K562 (cell line): ENCODE measurements around the gene ERC2. TPM values are rescaled to one million over a fixed set of nuclear protein-coding genes. Genes with fewer than 3 reads are reported as not detected.

Experiments used
- ATAC-seq: fragments of 200-7000 bp; cut with Tn5 transposase; 3 replicates; pipeline ENCODE4 v1.9.1; 2020; ENCODE audit warnings: moderate library complexity
- BruUV-seq: library from RNA; stranded (reverse); fragments of 400-500 nt; replicated peaks from 2 replicates; lab custom pipeline; 2021; lab: Mats Ljungman, UMichigan
- CTCF ChIA-PET: fragments of 300-600 bp; formaldehyde crosslinking; extraction: SDS; loops from one replicate; lab custom pipeline; 2021; ENCODE audit warnings: low intra/inter-chr PET ratio; lab: Yijun Ruan, JAX
- POLR2A ChIA-PET: fragments of 300-600, 350-650 bp; sonication (Branson Sonifier 250); formaldehyde crosslinking; extraction: SDS; loops from one replicate; lab custom pipeline; 2021; ENCODE audit warnings: antibody characterized with exemption, inconsistent platforms; lab: Yijun Ruan, JAX
- DNase-seq, 4 experiments: peaks; one replicate each; pipeline versions ENCODE4 v3.0.0 to v3.0.0-alpha.2; 2011 to 2018; ENCODE audit warnings: low spot score in 3 of 4, mixed read lengths in 3 of 4; ENCODE audit errors: extremely low read depth in 1 of 4
- FAIRE-seq: peaks from 2 replicates; lab custom pipeline; 2011; peaks lifted over from hg19 to GRCh38; lab: Jason Lieb, UNC
- H2AFZ ChIP-seq: 2 replicates; pipeline ENCODE4 v1.6.0; 2011; ENCODE audit warnings: low read depth, low read length, control low read depth, inconsistent platforms
- H3K27ac ChIP-seq: fragments of 200-600 bp; 3 replicates; pipeline ENCODE4 v1.8.0; 2011; ENCODE audit warnings: low read depth, mild to moderate bottlenecking, control low read depth, inconsistent platforms, low read length, moderate library complexity, mixed read lengths; ENCODE audit errors: extremely low read depth
- H3K27me3 ChIP-seq, 2 experiments: fragments of 300-600 bp in 1 of 2; 2 replicates in 1 of 2; 3 replicates in 1 of 2; pipeline versions ENCODE4 v1.6.0 to v1.8.0; 2011; ENCODE audit warnings: inconsistent platforms in 2 of 2, low read length in 2 of 2, mild to moderate bottlenecking in 1 of 2, mixed read lengths in 1 of 2, moderate library complexity in 1 of 2; ENCODE audit not compliant: control insufficient read depth in 2 of 2, insufficient read depth in 2 of 2
- H3K36me3 ChIP-seq: fragments of 300-600 bp; 3 replicates; pipeline ENCODE4 v1.8.0; 2011; ENCODE audit warnings: mild to moderate bottlenecking, low read length, inconsistent platforms; ENCODE audit not compliant: control insufficient read depth, insufficient read depth
- H3K4me1 ChIP-seq, 2 experiments: fragments of 200-600 bp in 1 of 2; replicated peaks in 1 of 2; 2 replicates in 1 of 2; 3 replicates in 1 of 2; pipeline versions ENCODE4 v1.5.1 to v1.8.0; 2011; ENCODE audit warnings: inconsistent platforms in 2 of 2, low read length in 2 of 2, mild to moderate bottlenecking in 1 of 2, mixed read lengths in 1 of 2, moderate library complexity in 1 of 2; ENCODE audit not compliant: control insufficient read depth in 2 of 2, insufficient read depth in 2 of 2
- H3K4me2 ChIP-seq: 2 replicates; pipeline ENCODE4 v1.6.1; 2011; ENCODE audit warnings: low read length, control low read depth, inconsistent platforms, mixed read lengths; ENCODE audit not compliant: insufficient read depth
- H3K4me3 ChIP-seq: fragments of 200-600 bp; sonication (generic), shearing (Covaris generic); 2 replicates; pipeline ENCODE4 v1.5.1; 2016; ENCODE audit warnings: control low read depth, inconsistent platforms
- H3K79me2 ChIP-seq: fragments of 200-600 bp; 3 replicates; pipeline ENCODE4 v1.8.0; 2011; ENCODE audit warnings: low read length, inconsistent platforms; ENCODE audit not compliant: control insufficient read depth, insufficient read depth
- H3K9ac ChIP-seq, 2 experiments: 2 replicates each; pipeline versions ENCODE4 v1.6.0 to v1.6.1; 2011; ENCODE audit warnings: low read depth in 2 of 2, low read length in 2 of 2, control low read depth in 1 of 2, inconsistent platforms in 1 of 2, mild to moderate bottlenecking in 1 of 2, mixed read lengths in 1 of 2; ENCODE audit not compliant: insufficient read depth in 1 of 2
- H3K9me1 ChIP-seq: one replicate; pipeline ENCODE4 v1.6.0; 2011; ENCODE audit warnings: inconsistent platforms, mild to moderate bottlenecking, low read length, moderate library complexity; ENCODE audit not compliant: control insufficient read depth, insufficient read depth
- H3K9me3 ChIP-seq: replicated peaks from 2 replicates; pipeline ENCODE4 v1.5.1; 2011; ENCODE audit warnings: low read depth, low read length, inconsistent platforms; ENCODE audit not compliant: control insufficient read depth, insufficient read depth
- H4K20me1 ChIP-seq: replicated peaks from 2 replicates; pipeline ENCODE4 v1.6.1; 2011; ENCODE audit warnings: low read length, inconsistent platforms, mixed read lengths; ENCODE audit not compliant: control insufficient read depth, insufficient read depth
- CHD1 ChIP-seq: fragments of 200-600 bp; sonication (generic); IDR thresholded peaks from one replicate; pipeline ENCODE4 v1.6.1; 2012; ENCODE audit warnings: mild to moderate bottlenecking, moderate library complexity, low read length, inconsistent platforms
- MCM3 ChIP-seq: fragments of 450-650 bp; IDR thresholded peaks from 2 replicates; pipeline ENCODE4 v1.6.1; 2016
- MXI1 ChIP-seq: IDR thresholded peaks from 2 replicates; pipeline ENCODE4 v1.6.1; 2011; ENCODE audit warnings: low read depth, mild to moderate bottlenecking, improper control_type of control experiment, low read length
- NCOR1 ChIP-seq: fragments of 450-650 bp; IDR thresholded peaks from 2 replicates; pipeline ENCODE4 v1.6.1; 2016; ENCODE audit warnings: mild to moderate bottlenecking, moderate library complexity
- NFIC ChIP-seq: fragments of 450-650 bp; IDR thresholded peaks from 2 replicates; pipeline ENCODE4 v1.6.1; 2017; ENCODE audit warnings: mild to moderate bottlenecking, inconsistent platforms
- NFIX ChIP-seq: fragments of 250-450 bp; sonication (Bioruptor Pico); IDR thresholded peaks from 2 replicates; pipeline ENCODE4 v1.4.0; 2020; ENCODE audit warnings: low read depth, mild to moderate bottlenecking, moderate library complexity
- NRF1 ChIP-seq, 2 experiments: fragments of 450-650 bp; IDR thresholded peaks in 1 of 2; conservative IDR thresholded peaks in 1 of 2; 2 replicates each; pipeline ENCODE4 v1.6.1; 2014; ENCODE audit warnings: mild to moderate bottlenecking in 2 of 2
- PPARD ChIP-seq: fragments of 250-450 bp; sonication (Bioruptor Pico); IDR thresholded peaks from 2 replicates; pipeline ENCODE4 v1.8.0; 2022; ENCODE audit warnings: inconsistent platforms, mild to moderate bottlenecking, moderate library complexity
- XRCC3 ChIP-seq: fragments of 450-650 bp; IDR thresholded peaks from 2 replicates; pipeline ENCODE4 v1.6.1; 2017; ENCODE audit warnings: mild to moderate bottlenecking, moderate library complexity
- ZBTB11 ChIP-seq, 3 experiments: fragments of 200-800 bp in 1 of 3; fragments of 250-450 bp in 1 of 3; fragments of 450-650 bp in 1 of 3; sonication (Bioruptor Pico) in 1 of 3; sonication (Bioruptor generic) in 1 of 3; formaldehyde crosslinking in 1 of 3; IDR thresholded peaks; 2 replicates each; pipeline versions ENCODE4 v1.6.1 to v1.8.0; 2016 to 2022; ENCODE audit warnings: mild to moderate bottlenecking in 2 of 3, missing genetic modification characterization in 2 of 3, missing compliant biosample characterization in 1 of 3, moderate library complexity in 1 of 3
- ZNF76 ChIP-seq: fragments of 250-450 bp; sonication (Bioruptor Pico); IDR thresholded peaks from 2 replicates; pipeline ENCODE4 v1.4.0; 2020; ENCODE audit warnings: mild to moderate bottlenecking, moderate library complexity, borderline replicate concordance
- WGBS: fragments of 100-300 bp; shearing (Covaris generic); methylation state at CpG from one replicate; pipeline ENCODE4 v1.1.6; 2016; ENCODE audit warnings: low coverage, mixed read lengths; ENCODE audit not compliant: insufficient coverage; ENCODE audit errors: missing lambda C conversion rate; 5-methylcytosine and 5-hydroxymethylcytosine counted together
- in situ Hi-C: fragments of 300-500 bp; cut with MboI; formaldehyde crosslinking; loops from 4 replicates; pipeline ENCODE4 v1.15.0; 2018; ENCODE audit warnings: inconsistent platforms, mixed read lengths
- intact Hi-C: fragments of 100-400 bp; cut with micrococcal nuclease; formaldehyde crosslinking; loops from 2 replicates; pipeline ENCODE4 v1.14.2; 2022
- polyA plus RNA-seq, 8 experiments: library from polyadenylated mRNA; depleted of rRNA in 4 of 8; stranded (reverse) in 5 of 8; unstranded in 3 of 8; fragments of >200 nt; fragmentation: Nextera tagmentation in 2 of 8; fragmentation: Illumina TruSeq in 1 of 8; extraction: Ambion mirVana in 2 of 8; extraction: Trizol in 1 of 8; gene quantifications; 2 replicates each; pipeline versions ENCODE4 v1.2.1 to v1.2.3, GENCODE V29; 2011 to 2014; ENCODE audit warnings: inconsistent platforms in 1 of 8, missing spikeins in 1 of 8
- total RNA-seq, 7 experiments: library from RNA; depleted of rRNA in 6 of 7; stranded (reverse); fragments of >200 nt in 6 of 7; fragmentation: Illumina TruSeq in 2 of 7; extraction: Trizol in 2 of 7; gene quantifications; 2 replicates each; pipeline versions ENCODE4 v1.2.1 to v1.2.3, GENCODE V29; 2011 to 2021; ENCODE audit warnings: low replicate concordance in 1 of 7

Gene ERC2
- total and polyA plus RNA-seq, 9 of the 15 experiments (the other 6 are each of a cell fraction or from before 2014, with no cell fraction given) = 0.04 to 0.18 (median 0.07) TPM; not detected in 2

- Histone ChIP-seq H3K4me3 (no peak overlapping the region), H3K4me2 (no peak overlapping the region), H3K4me1 (peaks cover 0 to 4% of the 10 kb centered on the region in 2 experiments; a peak in 2 of 5 replicates), H3K9ac (no peak overlapping the region), H3K79me2 (no peaks in the 10 kb centered on the region), H3K36me3 (no peaks in the 10 kb centered on the region), H2AFZ (no peak overlapping the region), H3K27ac (no peak overlapping the region), H3K9me1 (no peaks in the 10 kb centered on the region), H3K27me3 (peaks cover 2 to 15% of the 10 kb centered on the region in 2 experiments; a peak in 2 of 5 replicates)
- BruUV-seq = no TSS peak
- ChIA-PET CTCF (no interaction called here), POLR2A (no interaction called here)
- DNase-seq (no peak), ATAC-seq (no peak), FAIRE-seq (no peak)
- in situ Hi-C loops (no loop called here), intact Hi-C loops (no loop called here)
- WGBS = 4% methylated on average over 3 of the region's 8 CpGs
- TF ChIP-seq NFIX (CRISPR knock-in tag) = peak; percentile 49; the same call in 1 of the 2 replicates
- peak; percentile 86 for TF ChIP-seq NFIC
- TF ChIP-seq XRCC3 = no peak
- TF ChIP-seq, all 486 proteins: peak for 2
- Histone ChIP-seq H4K20me1 (no peaks in the 10 kb centered on the region), H3K9me3 (no peaks in the 10 kb centered on the region)
Measured at GRCh38 chr3:55471522-55472280, 996.6 kb downstream of the ERC2 start.

GRCh38 chr3:55471084-55471483 is 997.2 kb downstream of the ERC2 start:
- 0% methylated on average over 3 of the region's 4 CpGs for WGBS
- intact Hi-C loops = no loop called here
- no TSS peak for BruUV-seq

More at GRCh38 chr3:55471084-55471483, 997.2 kb downstream of the ERC2 start:
- H3K27me3 ChIP-seq = peaks cover 2 to 15% of the 10 kb centered on the region in 2 experiments; a peak in 2 of 5 replicates
- no peaks in the 10 kb centered on the region for H3K9me1 ChIP-seq
- no peak overlapping the region for H3K27ac ChIP-seq
- H3K79me2 ChIP-seq = no peaks in the 10 kb centered on the region
- ATAC-seq (no peak), FAIRE-seq (no peak), DNase-seq (no peak)
- H3K4me3 ChIP-seq = no peak overlapping the region
- H3K4me2 ChIP-seq = no peak overlapping the region
- CTCF ChIA-PET = no interaction called here
- no peaks in the 10 kb centered on the region for H4K20me1 ChIP-seq
- H3K9me3 ChIP-seq = no peaks in the 10 kb centered on the region
- H3K36me3 ChIP-seq = no peaks in the 10 kb centered on the region
- POLR2A ChIA-PET = no interaction called here
- no peak overlapping the region for H3K9ac ChIP-seq
- in situ Hi-C loops = no loop called here
- peaks cover 0 to 4% of the 10 kb centered on the region in 2 experiments; a peak in 2 of 5 replicates for H3K4me1 ChIP-seq
- H2AFZ ChIP-seq = no peak overlapping the region
- TF ChIP-seq CHD1 (no peak), MXI1 (no peak), NCOR1 (no peak), MCM3 (no peak), NRF1 (conservative IDR thresholded peaks at IDR 0.05 in 1 of 2, IDR thresholded peaks at IDR 0.05 in 1 of 2) (no peak), ZBTB11 (CRISPR knock-in tag; IDR thresholded peaks at IDR 0.05) (no peak), PPARD (CRISPR knock-in tag) (no peak), ZNF76 (no peak)
